Measurements from ENCODE around the gene NUTM2D.
"Not testable (repeated sequence)": the region's sequence is repeated elsewhere in the genome, so short reads cannot be mapped to it uniquely, and the experiment has no call there.

DNA sequence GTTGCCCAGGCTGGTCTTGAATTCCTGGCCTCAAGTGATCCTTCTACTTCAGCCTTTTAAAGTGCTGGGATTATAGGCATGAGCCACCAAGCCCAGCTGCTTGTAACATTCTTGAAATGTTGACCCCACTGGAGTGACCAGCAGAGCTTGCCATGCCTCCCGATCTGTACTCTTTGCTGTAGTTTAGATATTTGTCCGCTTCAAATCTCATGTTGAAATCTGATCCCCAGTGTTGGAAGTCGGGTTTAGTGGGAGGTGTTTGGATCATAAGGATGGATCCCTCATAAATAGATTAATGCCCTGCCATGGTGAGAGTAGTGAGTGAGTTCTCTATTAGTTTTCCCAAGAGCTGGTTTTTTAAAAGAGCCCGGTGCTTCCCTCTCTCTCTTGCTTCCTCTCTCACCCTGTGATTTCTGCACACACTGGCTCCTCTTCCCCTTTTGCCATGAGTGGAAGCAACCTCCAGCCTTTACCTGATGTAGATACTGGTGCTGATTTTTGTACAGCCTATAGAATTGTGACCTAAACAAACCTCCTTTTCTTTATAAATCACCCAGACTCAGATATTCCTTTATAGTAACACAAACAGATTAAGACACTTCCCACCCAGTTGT, 43.1 kb upstream of the NUTM2D start:
- TF ChIP-seq, protein P1, sequence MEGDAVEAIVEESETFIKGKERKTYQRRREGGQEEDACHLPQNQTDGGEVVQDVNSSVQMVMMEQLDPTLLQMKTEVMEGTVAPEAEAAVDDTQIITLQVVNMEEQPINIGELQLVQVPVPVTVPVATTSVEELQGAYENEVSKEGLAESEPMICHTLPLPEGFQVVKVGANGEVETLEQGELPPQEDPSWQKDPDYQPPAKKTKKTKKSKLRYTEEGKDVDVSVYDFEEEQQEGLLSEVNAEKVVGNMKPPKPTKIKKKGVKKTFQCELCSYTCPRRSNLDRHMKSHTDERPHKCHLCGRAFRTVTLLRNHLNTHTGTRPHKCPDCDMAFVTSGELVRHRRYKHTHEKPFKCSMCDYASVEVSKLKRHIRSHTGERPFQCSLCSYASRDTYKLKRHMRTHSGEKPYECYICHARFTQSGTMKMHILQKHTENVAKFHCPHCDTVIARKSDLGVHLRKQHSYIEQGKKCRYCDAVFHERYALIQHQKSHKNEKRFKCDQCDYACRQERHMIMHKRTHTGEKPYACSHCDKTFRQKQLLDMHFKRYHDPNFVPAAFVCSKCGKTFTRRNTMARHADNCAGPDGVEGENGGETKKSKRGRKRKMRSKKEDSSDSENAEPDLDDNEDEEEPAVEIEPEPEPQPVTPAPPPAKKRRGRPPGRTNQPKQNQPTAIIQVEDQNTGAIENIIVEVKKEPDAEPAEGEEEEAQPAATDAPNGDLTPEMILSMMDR (conservative IDR thresholded peaks at IDR 0.05; ENCODE audit: low read depth, low read length), result not testable (repeated sequence)
- TF ChIP-seq POLR2A (IDR thresholded peaks at IDR 0.05; ENCODE audit: low read depth, low read length); BHLHE40 (IDR thresholded peaks at IDR 0.05; ENCODE audit: low read depth, low read length); CHD1 (IDR thresholded peaks at IDR 0.05; ENCODE audit: low read depth, low read length); MXI1 (IDR thresholded peaks at IDR 0.05; ENCODE audit: borderline replicate concordance, low read depth, low read length); RCOR1 (IDR thresholded peaks at IDR 0.05; ENCODE audit: insufficient replicate concordance, low read length); RAD21 (IDR thresholded peaks at IDR 0.05; ENCODE audit: low read length); RFX5 (IDR thresholded peaks at IDR 0.05; ENCODE audit: low read depth, low read length); MAZ (IDR thresholded peaks at IDR 0.05; ENCODE audit: borderline replicate concordance, low read depth, low read length); MAFK (IDR thresholded peaks at IDR 0.05; ENCODE audit: low read depth, low read length); FOS (IDR thresholded peaks at IDR 0.05; ENCODE audit: low read depth, low read length); CEBPB (IDR thresholded peaks at IDR 0.05; ENCODE audit: low read depth, low read length): not testable (repeated sequence)
- TF ChIP-seq, protein P2, sequence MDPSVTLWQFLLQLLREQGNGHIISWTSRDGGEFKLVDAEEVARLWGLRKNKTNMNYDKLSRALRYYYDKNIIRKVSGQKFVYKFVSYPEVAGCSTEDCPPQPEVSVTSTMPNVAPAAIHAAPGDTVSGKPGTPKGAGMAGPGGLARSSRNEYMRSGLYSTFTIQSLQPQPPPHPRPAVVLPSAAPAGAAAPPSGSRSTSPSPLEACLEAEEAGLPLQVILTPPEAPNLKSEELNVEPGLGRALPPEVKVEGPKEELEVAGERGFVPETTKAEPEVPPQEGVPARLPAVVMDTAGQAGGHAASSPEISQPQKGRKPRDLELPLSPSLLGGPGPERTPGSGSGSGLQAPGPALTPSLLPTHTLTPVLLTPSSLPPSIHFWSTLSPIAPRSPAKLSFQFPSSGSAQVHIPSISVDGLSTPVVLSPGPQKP (IDR thresholded peaks at IDR 0.05; ENCODE audit: borderline replicate concordance, low read depth, low read length), result not testable (repeated sequence)
- TF ChIP-seq, protein P3, sequence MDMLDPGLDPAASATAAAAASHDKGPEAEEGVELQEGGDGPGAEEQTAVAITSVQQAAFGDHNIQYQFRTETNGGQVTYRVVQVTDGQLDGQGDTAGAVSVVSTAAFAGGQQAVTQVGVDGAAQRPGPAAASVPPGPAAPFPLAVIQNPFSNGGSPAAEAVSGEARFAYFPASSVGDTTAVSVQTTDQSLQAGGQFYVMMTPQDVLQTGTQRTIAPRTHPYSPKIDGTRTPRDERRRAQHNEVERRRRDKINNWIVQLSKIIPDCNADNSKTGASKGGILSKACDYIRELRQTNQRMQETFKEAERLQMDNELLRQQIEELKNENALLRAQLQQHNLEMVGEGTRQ (IDR thresholded peaks at IDR 0.05; ENCODE audit: low read depth, low read length), result not testable (repeated sequence)
